ENCODE measurements around the gene ASTN2.

DNA sequence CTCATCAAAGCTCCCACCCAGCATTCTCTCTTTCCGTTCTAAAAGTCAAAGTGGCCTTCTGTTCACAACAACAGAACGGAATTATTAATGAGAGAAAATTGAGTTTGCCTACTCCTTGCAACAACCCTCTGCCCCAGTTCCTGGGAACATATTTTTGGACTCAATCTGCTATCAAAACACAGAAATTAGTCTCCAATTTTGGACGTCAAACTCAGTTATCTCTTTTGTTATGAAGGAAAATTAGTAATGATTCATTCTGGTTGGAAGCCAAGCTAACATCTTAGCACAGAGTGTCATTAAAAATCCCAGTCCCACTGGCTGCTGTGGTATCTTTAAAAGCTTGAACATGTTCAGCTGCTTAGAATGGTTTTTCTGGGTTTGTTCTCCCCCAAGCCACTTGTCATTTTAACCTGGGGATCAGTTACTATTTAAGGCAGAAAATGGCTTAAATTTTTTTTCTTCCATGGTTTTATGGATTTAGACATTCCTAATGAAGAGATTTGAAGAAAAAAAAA lies 384.5 kb downstream of the ASTN2 start:
- TF ChIP-seq, protein P1, sequence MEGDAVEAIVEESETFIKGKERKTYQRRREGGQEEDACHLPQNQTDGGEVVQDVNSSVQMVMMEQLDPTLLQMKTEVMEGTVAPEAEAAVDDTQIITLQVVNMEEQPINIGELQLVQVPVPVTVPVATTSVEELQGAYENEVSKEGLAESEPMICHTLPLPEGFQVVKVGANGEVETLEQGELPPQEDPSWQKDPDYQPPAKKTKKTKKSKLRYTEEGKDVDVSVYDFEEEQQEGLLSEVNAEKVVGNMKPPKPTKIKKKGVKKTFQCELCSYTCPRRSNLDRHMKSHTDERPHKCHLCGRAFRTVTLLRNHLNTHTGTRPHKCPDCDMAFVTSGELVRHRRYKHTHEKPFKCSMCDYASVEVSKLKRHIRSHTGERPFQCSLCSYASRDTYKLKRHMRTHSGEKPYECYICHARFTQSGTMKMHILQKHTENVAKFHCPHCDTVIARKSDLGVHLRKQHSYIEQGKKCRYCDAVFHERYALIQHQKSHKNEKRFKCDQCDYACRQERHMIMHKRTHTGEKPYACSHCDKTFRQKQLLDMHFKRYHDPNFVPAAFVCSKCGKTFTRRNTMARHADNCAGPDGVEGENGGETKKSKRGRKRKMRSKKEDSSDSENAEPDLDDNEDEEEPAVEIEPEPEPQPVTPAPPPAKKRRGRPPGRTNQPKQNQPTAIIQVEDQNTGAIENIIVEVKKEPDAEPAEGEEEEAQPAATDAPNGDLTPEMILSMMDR (IDR thresholded peaks at IDR 0.05), result no peak
- TF ChIP-seq POLR2A (IDR thresholded peaks at IDR 0.05), result no peak

All from right lobe of liver (tissue), 4 donors.